Panc1 (cell line): ENCODE data around the gene TMED7. TPM values are rescaled to one million over a fixed set of nuclear protein-coding genes. Genes with fewer than 3 reads are reported as not detected.

Source experiments
- ATAC-seq: fragments of 200-7000 bp; cut with Tn5 transposase; 2 replicates; pipeline ENCODE4 v1.9.1; 2020; ENCODE audit warnings: mild to moderate bottlenecking, moderate library complexity
- BruUV-seq: library from RNA; stranded (reverse); fragments of 400-500 nt; replicated peaks from 2 replicates; lab custom pipeline; 2021; lab: Mats Ljungman, UMichigan
- CTCF ChIA-PET: fragments of 300-600 bp; sonication (Branson Sonifier 250); formaldehyde crosslinking; loops from one replicate; lab custom pipeline; 2022; ENCODE audit warnings: antibody characterized with exemption; lab: Charles Lee
- POLR2A ChIA-PET: fragments of 300-600 bp; sonication (Branson Sonifier 250); formaldehyde crosslinking; loops from one replicate; lab custom pipeline; 2022; ENCODE audit warnings: antibody characterized with exemption; lab: Charles Lee
- DNase-seq: peaks from one replicate; pipeline ENCODE4 v3.0.0-alpha.2; 2010; ENCODE audit warnings: low read depth, low spot score
- H3K27ac ChIP-seq: 2 replicates; pipeline ENCODE4 v1.5.1; 2011; ENCODE audit warnings: mild to moderate bottlenecking, low read length, inconsistent platforms
- H3K27me3 ChIP-seq: fragments of 200-500 bp; sonication (Bioruptor generic); 2 replicates; pipeline ENCODE4 v1.6.0; 2014; ENCODE audit warnings: low read length, inconsistent platforms; ENCODE audit not compliant: control insufficient read depth, insufficient read depth
- H3K36me3 ChIP-seq: fragments of 200-500 bp; sonication (Bioruptor generic); 2 replicates; pipeline ENCODE4 v1.5.1; 2014; ENCODE audit warnings: inconsistent platforms, mild to moderate bottlenecking, low read length, moderate library complexity; ENCODE audit not compliant: control insufficient read depth, insufficient read depth
- H3K4me1 ChIP-seq: 2 replicates; pipeline ENCODE4 v1.5.1; 2011; ENCODE audit warnings: inconsistent platforms, mild to moderate bottlenecking, low read length, moderate library complexity; ENCODE audit not compliant: control insufficient read depth, insufficient read depth
- H3K4me3 ChIP-seq, 2 experiments: 2 replicates each; pipeline ENCODE4 v1.5.1; 2011 to 2012; ENCODE audit warnings: low read depth in 2 of 2, low read length in 2 of 2, mild to moderate bottlenecking in 2 of 2, inconsistent platforms in 1 of 2, moderate library complexity in 1 of 2
- H3K9me3 ChIP-seq: fragments of 200-500 bp; sonication (Bioruptor generic); 2 replicates; pipeline ENCODE4 v1.5.1; 2014; ENCODE audit warnings: low read depth, mild to moderate bottlenecking, inconsistent platforms, low read length, moderate library complexity; ENCODE audit not compliant: control insufficient read depth, insufficient read depth
- POLR2AphosphoS5 ChIP-seq: IDR thresholded peaks from 2 replicates; pipeline ENCODE4 v1.6.1; 2012; ENCODE audit warnings: mild to moderate bottlenecking, low read depth, low read length, moderate library complexity
- REST ChIP-seq, 2 experiments: IDR thresholded peaks; 2 replicates each; pipeline ENCODE4 v1.6.1; 2011 to 2012; ENCODE audit warnings: low read depth in 2 of 2, control low read depth in 1 of 2, low read length in 1 of 2, mild to moderate bottlenecking in 1 of 2, moderate library complexity in 1 of 2; ENCODE audit not compliant: insufficient read depth in 1 of 2
- SIN3A ChIP-seq: IDR thresholded peaks from 2 replicates; pipeline ENCODE4 v1.6.1; 2012; ENCODE audit warnings: low read depth, mild to moderate bottlenecking, low read length, moderate library complexity, borderline replicate concordance; ENCODE audit not compliant: insufficient read depth
- TCF7L2 ChIP-seq: IDR thresholded peaks from 2 replicates; pipeline ENCODE4 v1.6.1; 2011; ENCODE audit warnings: mild to moderate bottlenecking, low read depth, low read length, inconsistent platforms
- in situ Hi-C: cut with HindIII; loops from 2 replicates; pipeline ENCODE4 v1.10.0; 2016; ENCODE audit warnings: low sequenced_read_pairs, low pct_unique_long_range_greater_than_20kb
- intact Hi-C: fragments of 100-400 bp; cut with micrococcal nuclease; formaldehyde crosslinking; loops from one replicate; pipeline ENCODE4 v1.10.0; 2022; ENCODE audit not compliant: unreplicated experiment
- total RNA-seq: library from RNA; stranded (reverse); gene quantifications from one replicate; pipeline ENCODE4 v1.2.1, GENCODE V29; 2021; ENCODE audit not compliant: unreplicated experiment
- TF ChIP-seq, protein P1 (sequence below): fragments of 450-650 bp; IDR thresholded peaks from 2 replicates; pipeline ENCODE4 v1.5.1; 2017; ENCODE audit warnings: mild to moderate bottlenecking

Gene TMED7
- total RNA-seq, 1 experiment from 2014 or later = 113 TPM

DNA sequence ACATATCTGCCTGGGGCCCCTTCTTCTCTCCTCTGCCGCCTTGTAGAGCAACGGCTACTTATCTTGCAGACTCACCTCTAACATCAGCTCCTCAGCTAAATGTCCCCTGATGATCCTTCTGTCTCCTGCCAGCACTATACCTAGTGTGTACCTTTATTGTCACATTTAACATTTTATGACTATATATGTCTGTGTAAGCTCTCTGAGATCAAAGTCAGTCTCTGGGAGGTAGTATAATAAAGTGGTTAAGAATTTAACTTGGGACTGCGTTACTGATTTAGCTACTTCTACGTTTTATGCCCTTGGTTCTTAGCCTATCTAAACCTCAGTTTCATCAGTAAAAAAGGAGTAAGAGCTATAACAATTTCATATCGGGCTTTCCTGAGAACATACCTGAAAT lies 2.2 kb downstream of the TMED7 start:
- no peaks in the 10 kb centered on the region for H3K9me3 ChIP-seq
- ATAC-seq = no peak
- H3K4me1 ChIP-seq = peaks cover 17% of the 10 kb centered on the region
- TF ChIP-seq REST (IDR thresholded peaks at IDR 0.05; ENCODE audit: insufficient read depth in 1 of 2, low read depth in 2 of 2, low read length in 1 of 2) = no peak
- TF ChIP-seq, protein P1, sequence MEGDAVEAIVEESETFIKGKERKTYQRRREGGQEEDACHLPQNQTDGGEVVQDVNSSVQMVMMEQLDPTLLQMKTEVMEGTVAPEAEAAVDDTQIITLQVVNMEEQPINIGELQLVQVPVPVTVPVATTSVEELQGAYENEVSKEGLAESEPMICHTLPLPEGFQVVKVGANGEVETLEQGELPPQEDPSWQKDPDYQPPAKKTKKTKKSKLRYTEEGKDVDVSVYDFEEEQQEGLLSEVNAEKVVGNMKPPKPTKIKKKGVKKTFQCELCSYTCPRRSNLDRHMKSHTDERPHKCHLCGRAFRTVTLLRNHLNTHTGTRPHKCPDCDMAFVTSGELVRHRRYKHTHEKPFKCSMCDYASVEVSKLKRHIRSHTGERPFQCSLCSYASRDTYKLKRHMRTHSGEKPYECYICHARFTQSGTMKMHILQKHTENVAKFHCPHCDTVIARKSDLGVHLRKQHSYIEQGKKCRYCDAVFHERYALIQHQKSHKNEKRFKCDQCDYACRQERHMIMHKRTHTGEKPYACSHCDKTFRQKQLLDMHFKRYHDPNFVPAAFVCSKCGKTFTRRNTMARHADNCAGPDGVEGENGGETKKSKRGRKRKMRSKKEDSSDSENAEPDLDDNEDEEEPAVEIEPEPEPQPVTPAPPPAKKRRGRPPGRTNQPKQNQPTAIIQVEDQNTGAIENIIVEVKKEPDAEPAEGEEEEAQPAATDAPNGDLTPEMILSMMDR = no peak
- no peak for TF ChIP-seq TCF7L2
- no peak for TF ChIP-seq POLR2AphosphoS5
- TF ChIP-seq SIN3A = no peak
- in situ Hi-C loops = no loop called here
- CTCF ChIA-PET = no interaction called here
- peak overlapping the region; percentile 93 for H3K27ac ChIP-seq
- H3K36me3 ChIP-seq = peaks cover 35% of the 10 kb centered on the region
- H3K27me3 ChIP-seq = no peaks in the 10 kb centered on the region
- BruUV-seq = no TSS peak
- POLR2A ChIA-PET = no interaction called here
- intact Hi-C loops = no loop called here
- DNase-seq = no peak
- H3K4me3 ChIP-seq = peak overlapping the region; percentile 98; a peak in 3 of 4 replicates

DNA sequence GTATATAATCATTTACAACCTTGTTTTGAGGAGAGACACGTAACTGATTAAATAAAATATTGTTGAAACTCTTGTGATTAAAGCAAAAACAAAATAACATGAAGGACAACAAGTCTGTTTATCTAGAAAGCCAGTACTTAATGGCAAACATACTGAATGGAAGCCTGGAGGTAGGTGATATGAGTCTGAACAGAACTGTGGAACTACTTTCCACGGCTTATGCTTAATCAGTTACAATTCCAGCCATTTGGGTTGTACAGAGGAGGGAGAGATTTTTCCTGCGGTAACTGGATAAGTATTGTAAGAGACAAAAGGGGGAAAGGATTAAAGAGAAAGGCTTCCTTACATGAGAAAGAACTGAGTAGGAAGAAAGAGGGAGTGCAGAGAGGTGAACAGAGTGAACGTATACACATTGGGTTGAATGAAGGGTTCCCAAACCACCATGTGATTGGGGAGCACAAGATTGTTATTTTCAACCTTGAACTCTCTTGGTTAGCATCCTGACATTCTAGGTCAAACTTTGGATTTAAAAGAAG lies 4.4 kb downstream of the TMED7 start:
- intact Hi-C loops = no loop called here

More for the DNA sequence above, 4.4 kb downstream of the TMED7 start:
- DNase-seq (no peak), ATAC-seq (no peak)
- in situ Hi-C loops = no loop called here
- Histone ChIP-seq H3K4me1 (peaks cover 17% of the 10 kb centered on the region), H3K36me3 (peaks cover 51% of the 10 kb centered on the region), H3K9me3 (no peaks in the 10 kb centered on the region), H3K27me3 (no peaks in the 10 kb centered on the region), H3K27ac (no peak overlapping the region), H3K4me3 (no peak overlapping the region)
- no TSS peak for BruUV-seq
- ChIA-PET CTCF (no interaction called here), POLR2A (no interaction called here)
- TF ChIP-seq REST (IDR thresholded peaks at IDR 0.05; ENCODE audit: insufficient read depth in 1 of 2, low read depth in 2 of 2, low read length in 1 of 2) (no peak), POLR2AphosphoS5 (no peak), TCF7L2 (no peak), SIN3A (no peak)
- TF ChIP-seq, protein P1 = no peak
